Right renal cortex interstitium (tissue), 3 donors: ENCODE measurements around the gene CTNND2. TPM values are rescaled to one million over a fixed set of nuclear protein-coding genes. Genes with fewer than 3 reads are reported as not detected.

Experiments
- DNase-seq, 3 donors: peaks; one replicate each; pipeline ENCODE4 v3.0.0-alpha.2; 2013; ENCODE audit warnings: low read depth in 3 of 3, low spot score in 2 of 3
- polyA plus RNA-seq, 3 donors: library from polyadenylated mRNA; unstranded; fragments of 120-200 nt; gene quantifications; one replicate each; pipeline ENCODE4 v1.2.1, GENCODE V29; 2013; ENCODE audit not compliant: insufficient read length in 3 of 3

CTNND2 gene
- polyA plus RNA-seq, 3 donors = 2.1 to 2.3 (median 2.1) TPM

DNA sequence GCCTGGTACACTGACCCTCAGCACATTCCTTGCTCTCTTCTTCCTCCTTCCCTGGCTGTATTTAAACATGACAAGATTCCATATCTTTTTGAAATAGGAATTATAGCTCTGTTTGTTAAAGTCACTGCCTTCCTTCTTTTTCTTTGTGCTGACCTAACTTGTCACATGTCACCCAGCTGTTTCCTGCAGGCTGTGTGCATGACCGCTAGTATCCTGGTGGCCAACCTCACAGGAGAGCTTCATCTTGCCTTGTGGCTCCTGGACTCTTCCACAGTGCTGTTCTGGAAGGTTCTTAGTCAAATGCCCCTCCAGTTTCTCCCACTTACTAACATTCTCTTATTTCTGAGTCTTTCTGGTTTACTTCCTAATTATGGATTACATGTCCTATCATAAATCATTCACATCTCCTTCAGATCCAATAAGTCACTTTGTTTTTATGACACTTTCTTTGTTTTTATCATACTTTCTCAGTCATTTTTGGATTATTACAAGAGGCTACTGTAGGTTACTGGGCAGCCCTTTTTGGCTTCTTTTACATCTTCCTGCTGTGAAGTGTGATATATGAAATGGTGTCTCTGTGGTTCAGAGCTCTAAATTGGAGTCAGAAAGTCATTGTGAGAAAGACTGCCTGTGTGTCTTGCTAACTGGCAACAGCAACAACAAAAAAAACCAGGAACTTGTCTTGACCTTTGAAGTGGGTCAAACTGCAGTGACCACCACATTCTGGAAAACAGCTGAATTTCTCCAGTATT lies 679.6 kb downstream of the CTNND2 start:
- DNase-seq = no peak

DNA sequence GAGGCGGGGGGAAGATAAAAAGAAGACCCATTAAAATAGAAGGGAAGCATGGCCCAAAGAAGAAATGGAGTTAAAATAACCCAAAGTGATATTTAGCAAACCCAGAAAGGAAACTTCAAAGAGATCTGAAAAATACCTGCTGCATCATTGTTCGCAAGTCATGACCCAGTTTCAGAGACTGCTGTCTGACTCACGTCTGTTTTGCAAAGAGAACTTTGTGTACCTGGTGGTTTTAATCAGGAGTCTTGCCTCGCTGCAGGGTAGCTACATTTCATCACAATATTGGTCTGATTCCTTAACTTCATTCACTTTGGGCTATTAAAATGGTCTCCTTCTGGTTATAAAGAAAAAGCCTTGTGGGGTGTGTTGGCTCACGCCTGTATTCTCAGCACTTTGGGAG lies 682.1 kb downstream of the CTNND2 start:
- no peak for DNase-seq

DNA sequence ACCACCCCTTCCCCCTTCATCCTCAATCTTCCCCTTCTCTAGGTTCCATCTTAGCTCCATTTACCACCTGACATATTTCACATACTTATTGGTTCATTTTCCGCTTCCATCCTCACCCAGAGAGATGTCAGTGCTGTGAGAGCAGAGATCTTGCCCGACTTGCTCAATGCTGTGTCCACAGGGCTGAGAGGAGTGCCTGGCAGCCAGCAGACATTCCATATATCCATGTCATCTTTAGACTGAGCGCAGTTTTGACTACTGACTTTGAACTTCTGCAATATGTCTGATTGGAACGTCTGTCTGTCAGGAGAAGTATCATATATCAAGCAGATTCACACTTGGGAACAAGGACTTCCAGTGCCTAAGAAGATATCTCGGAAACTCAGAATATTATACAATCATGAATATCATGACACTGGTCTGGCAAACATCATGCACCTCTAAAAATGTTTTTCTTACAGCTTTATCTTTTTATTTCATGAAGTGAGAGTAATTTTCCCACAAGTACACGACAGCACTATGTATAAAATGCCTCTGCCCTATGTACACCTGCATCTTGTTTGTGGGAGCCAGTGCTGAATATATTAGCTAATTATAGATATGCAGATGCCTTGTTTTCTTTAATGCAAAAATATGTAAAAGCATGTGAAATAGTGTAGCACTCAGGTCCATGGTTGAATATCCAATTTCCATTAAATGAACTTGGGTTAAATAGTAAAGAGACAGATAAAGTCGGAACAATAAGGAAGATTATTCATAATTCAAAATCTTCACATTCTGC lies 689.2 kb downstream of the CTNND2 start:
- DNase-seq = no peak

DNA sequence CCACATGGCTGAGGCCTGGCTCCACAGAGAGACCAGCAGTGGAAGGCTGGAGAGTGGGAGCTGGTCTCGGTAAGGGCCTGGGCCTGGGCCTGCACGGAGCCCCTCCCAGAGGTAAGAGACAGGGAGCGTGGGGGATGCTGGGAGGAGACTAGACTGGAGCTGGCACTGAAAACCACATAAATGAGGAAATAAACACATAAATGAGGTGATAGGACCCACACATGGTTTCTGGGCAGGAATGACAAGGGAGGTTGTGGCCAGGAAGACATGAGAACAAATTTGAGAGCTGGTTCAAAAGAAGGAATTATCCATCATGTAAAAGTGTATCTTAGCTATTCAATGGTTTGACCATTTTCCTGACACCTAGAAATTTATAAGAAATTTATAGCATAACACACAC lies 691.5 kb downstream of the CTNND2 start:
- DNase-seq = no peak

DNA sequence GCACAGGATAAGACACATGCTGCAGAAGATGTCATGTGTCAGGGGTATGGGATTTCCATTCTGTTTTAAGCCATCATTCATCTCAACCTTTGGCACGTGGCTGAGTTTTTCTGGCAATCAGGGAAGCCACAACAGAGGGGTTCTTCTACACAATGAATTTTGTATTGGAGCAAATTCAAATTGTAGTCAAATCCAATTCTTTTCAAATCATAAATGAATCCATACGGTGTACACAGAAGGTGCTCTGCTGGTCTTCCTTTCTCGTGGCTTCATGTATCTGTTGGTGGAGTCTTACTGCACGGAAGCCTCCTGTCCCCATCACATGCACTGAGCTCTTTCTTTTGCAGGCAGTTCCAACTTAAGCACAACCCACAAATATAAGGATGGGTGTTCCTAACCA lies 706.5 kb downstream of the CTNND2 start:
- no peak for DNase-seq

DNA sequence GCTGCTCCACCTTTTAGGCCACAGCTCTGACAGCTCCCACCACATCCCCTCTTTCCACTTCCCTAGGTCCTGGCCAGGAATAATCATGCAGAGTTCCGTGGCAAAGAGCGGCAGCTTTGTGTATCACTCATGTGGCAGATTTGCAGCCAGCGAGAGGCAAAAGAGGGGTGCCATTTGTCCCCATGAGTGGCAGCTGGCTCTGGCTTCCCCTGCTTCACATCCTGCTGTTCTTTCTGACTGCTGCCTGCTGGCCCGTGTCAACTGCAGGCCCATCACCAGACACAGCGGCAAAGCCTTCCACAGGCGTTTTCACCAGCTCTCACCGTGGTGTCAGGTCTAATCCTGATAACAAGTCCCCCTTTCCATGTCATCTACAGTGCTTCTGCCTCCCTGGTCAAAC lies 712.6 kb downstream of the CTNND2 start:
- DNase-seq = no peak

DNA sequence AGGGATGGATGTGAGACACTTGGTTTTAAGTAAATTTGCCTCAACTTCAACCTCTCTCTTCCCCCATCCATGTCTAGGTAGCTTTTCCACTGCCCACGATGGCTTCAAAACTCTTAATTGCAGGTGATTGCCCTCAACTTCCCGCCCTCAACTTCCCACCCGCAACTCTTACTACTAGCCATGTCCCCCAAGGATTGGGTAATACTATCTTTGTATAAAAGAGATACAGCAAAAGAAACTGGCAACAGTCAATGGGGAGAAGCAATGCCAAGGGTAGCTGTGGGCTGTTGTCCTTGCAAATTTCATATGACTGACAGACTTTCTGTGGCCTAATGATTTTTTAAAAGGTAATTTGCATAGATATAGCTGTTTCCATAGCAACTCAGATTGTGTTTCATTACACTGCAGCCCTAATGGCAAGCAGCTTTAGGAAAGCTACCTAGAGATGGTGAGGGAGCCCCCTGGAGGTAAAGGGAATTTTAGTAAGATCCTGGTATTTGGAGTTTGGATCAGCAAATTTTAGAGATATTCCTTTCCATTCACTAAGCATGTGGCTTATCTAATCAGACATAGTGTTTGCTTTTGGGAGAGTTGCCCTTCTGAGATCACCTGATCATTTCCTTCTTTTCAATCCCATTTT lies 721.7 kb downstream of the CTNND2 start:
- DNase-seq = peak in 1 of 3 donors; percentile 32

DNA sequence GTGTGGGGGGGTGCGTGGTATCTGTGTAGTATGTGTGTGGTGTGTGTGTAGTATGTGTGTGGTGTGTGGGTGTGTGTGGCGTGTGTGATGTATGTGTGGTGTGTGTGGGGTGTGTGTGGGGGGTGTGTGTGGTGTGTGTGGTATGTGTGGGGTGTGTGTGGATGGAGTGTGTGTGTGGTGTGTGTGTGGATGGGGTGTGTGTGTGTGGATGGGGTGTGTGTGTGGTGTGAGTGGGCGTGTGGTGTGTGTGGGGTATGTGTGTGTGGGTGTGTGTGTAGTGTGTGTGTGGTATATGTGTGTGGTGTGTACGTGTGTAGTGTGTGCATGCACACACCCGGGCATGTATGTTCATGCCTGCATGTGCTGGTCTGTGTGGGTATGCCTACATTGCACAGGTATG lies 722.3 kb downstream of the CTNND2 start:
- DNase-seq = no peak

DNA sequence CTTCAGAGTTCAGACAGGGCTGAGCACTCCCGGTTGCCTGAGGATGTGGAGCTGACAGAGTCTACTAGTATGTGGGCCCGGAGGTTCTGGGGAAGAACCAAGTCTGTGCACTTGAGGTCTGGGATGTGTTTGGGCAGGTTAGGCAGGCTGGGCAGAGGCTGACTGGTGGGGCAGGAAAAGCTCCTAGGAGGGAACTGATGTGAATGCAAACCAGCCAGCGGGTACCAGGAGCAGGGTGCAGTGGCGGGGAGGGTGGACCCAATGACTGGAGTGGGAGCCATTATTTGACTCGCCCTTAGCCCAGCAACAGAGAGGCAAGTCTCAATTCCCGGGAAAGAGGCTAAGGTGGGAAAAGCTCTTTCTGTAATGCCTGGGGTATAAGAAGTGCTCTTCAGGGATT lies 723.4 kb downstream of the CTNND2 start:
- no peak for DNase-seq

DNA sequence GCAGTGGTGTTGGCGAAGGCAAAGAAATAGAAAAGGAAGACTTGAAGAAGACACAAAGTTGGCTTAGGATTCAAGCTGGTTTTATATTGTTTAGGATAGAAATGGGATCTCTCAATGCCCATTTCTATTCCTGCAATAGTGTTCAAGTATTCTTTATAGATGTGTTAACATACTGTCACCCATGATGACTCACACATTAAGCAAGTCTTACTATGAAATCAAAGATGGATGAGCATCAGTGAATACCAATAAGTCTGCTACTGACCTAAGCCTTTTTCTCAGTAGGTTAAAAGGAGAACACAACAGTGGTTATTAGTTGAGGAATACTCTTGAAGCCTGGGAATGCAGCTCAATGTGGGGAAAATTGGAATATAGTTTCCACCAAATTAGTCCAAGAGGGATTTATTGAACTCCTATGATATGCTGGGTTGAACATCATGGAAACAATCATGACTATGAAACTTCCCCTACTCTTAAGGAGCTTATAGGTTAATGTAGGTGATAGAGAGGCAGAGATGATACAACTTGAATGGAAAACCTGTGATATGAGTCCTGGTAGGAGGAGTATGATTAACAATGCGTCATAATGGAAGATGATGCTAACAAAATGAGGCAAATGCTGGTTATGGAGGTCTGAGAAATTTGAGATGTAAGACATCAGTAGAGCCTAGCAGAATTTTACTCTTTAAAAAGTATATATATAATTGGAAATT lies 726.1 kb downstream of the CTNND2 start:
- no peak for DNase-seq

DNA sequence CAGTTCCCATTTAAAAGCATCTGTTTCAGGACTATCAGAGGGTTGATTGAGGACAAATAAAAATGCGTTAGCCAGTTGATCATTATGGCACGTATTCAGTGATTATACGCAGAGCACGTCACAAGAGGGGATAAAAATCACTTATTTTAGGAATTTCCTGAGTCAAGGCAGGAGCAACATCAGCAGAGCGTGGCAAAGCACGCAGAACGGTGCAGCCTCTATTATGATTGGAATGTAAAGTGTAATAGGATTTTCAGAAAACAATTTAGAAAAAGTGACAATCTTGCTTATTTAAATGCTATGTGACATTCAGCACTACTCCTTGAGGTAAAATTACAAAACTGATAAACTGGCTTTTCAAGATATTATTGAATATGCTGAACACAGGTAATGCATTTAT lies 729.7 kb downstream of the CTNND2 start:
- DNase-seq = no peak

DNA sequence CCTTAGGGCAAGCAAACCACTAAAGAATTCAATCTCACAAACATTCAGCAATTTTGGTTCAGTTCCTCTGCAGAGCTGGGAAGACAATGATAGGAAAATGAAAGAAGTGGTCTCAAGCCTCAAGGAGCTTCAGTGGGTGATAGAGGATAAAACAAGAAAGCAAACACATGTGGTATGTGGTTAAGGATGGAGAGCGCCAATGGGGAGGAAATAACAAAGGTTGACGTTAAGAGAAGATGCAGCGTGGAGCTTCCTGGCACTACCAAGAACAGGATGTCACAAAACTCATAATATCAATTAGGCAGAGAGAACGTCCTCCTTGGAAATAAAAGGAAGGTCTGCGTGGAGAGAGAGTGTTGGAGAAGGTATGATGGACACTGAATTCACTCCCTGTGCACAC lies 731.8 kb downstream of the CTNND2 start:
- no peak for DNase-seq

DNA sequence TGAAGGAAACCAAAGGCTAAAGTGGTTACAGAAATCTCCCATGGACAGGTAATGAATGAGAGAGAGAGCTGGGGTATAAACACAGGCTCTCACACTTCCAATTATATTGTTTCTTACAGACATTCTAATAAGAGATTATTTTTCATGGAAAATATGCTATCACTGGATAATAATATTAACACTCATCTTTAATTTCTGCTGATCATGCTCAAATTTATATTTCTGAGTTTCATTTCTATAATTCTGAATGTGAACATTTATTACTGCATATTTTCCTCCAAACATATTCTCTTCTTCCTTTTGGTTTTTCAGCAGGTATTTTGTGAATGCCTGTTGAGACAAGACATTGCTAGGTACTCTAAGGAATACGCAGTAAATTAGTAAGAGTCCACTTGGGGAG lies 733.0 kb downstream of the CTNND2 start:
- no peak for DNase-seq

DNA sequence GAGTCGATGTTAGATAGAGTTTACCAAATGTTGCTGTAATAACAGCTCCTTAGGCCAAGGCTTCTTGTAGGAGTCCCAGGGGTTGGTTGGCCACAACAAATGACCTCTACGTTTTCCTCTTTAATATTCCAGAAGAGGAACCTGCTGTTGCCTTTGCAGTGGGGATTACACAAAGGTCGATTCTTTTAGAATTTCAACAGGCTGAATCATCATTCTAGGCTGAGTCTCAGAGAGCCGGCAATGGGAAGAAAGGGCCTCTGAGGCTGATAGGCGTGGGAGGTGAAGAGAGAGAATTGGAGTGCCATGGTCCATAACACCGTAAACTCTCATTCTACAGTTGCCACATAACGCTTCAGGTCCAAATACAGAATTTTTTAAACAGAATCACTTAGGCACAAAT lies 737.3 kb downstream of the CTNND2 start:
- DNase-seq = no peak

DNA sequence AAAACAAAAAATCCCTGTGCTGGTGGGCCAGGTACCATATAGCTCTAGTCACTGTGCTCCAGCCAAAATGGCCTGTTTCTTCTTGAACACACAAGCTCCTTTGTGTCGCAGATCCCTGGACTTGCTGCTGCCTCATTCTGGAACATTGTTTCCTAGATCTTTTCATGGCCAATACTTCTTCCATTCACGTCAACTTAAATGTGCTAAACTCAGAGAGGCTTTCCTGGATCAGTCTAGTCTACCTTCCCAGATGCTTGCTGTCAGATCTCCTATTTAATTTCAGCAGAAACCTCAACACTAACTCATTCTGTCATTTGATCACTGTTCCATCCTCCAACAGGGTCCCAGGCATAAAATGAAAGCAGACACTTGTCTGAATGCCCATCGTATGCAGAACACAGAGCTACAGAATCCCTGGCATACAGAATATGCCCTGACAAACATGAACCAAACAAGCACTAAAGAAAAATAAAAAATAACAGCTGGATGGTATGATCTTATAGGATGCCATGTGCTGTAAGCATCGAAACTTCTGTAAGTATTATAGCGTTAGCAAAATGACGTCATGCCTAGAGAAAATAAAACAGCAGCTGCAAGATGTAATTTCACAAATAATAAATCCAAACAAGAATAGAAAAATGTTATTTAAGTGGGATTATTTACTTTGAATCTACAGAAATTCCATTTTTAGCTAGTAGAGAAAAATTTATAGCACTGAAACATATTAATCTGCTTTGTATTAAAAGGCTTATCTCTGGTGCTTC lies 739.5 kb downstream of the CTNND2 start:
- no peak for DNase-seq

DNA sequence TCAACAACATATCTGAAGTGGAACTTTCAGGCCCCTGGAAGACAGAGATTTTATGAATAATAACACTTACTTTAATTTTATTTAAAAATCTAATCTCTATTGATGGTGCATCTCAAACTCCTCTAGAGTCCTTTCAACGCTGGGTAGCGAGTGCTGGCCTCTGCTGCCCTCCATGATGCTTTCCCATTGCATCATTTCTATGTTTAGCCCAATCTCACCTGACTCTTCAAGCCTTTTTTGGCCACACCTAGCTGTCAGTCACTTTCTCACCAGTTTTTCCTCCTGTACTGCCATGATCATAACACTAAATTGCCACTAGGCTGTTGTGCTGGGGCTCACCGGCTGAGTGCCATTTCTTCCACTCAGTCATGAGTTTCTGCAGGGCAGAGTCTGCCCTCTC lies 747.1 kb downstream of the CTNND2 start:
- DNase-seq = no peak

DNA sequence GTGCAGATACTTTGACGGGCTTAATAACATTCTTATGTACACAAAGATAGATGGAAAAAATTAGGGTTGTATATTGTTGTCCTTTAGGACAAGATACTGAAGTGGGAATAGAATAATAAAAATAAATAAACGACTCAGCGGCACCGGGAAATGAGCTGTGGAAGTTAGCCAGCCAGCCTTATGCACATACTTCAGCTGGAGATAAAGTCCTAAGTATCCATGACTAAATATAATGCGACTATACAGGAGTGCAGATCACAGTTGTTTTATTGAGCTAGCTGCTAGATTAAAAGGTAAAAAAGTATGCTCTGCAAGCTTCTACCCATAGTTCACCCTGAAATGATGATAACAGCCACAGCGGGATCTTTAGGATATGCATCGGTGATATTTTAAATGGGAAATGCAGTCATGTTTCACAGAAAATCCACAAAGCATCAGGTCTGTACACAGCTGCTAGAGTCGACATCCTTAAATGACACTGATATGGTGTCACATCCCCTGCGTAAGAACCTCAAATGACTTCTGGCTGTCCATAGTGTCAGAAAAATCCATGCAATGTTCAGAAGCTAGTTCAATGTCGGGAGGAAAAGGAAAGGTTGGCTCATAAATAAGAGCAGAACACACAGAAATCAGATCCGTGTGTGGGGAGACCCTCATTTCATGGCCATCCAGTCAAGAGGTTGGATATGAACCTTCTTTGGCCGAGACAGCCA lies 750.4 kb downstream of the CTNND2 start:
- DNase-seq = no peak

DNA sequence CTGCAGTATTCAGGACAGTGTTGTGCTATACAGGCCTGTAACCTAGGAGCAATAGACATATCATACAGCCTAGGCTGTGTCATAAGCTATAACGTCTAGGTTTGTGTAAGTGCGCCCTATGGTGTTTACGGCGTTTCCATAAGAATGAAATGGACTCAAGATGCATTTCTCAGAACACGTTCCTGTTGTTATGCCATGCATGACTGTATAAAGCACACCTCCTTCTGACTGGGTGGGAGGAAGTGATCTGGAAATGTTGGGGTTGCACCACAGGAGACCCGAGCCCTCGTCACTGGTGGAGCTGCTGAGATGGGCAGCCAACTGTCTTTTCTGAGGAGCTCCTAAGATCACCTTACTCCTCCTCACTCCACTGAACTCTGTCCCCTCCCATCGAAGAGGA lies 751.9 kb downstream of the CTNND2 start:
- DNase-seq = no peak

DNA sequence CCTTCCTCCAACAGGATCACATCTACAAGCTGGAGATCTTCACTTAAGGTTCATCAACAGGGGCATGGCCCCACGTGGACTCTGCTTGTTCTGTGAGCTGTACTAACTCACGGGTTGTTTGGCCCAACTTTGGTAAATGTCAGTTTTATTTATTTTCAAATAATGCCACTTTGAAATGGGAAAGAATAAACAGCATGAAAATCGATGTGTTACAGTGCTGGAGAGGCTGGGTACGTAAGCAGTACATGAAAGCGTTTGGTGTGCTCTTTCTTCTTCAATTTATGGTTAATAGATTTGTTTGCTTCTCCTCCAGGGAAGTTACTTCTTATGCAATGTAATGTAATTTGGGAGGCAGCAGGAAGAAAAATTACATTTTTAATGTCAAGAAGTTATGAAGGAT lies 753.3 kb downstream of the CTNND2 start:
- no peak for DNase-seq
